Cardiac muscle cell (in vitro differentiated cells and primary cell): ENCODE results near the gene GABBR2. TPM values are rescaled to one million over a fixed set of nuclear protein-coding genes. Genes with fewer than 3 reads are reported as not detected.
"Not testable (repeated sequence)": the region's sequence is repeated elsewhere in the genome, so short reads cannot be mapped to it uniquely, and the experiment has no call there.

Experiments used
- DNase-seq, 2 donors: peaks; one replicate each; pipeline versions ENCODE4 v3.0.0 to v3.0.0-alpha.2; 2010 to 2017; ENCODE audit warnings: low read depth in 1 of 2, low spot score in 1 of 2
- H3K27ac ChIP-seq: fragments of 200-600 bp; sonication (generic); 2 replicates; pipeline ENCODE4 v1.5.1; 2016
- H3K27me3 ChIP-seq: fragments of 200-600 bp; sonication (generic); 2 replicates; pipeline ENCODE4 v1.6.0; 2016; ENCODE audit warnings: control low read depth
- H3K36me3 ChIP-seq: fragments of 200-600 bp; sonication (generic); 2 replicates; pipeline ENCODE4 v1.5.1; 2016; ENCODE audit warnings: control low read depth
- H3K4me1 ChIP-seq: fragments of 200-600 bp; sonication (generic); 2 replicates; pipeline ENCODE4 v1.8.1; 2017; ENCODE audit warnings: low read depth, mild to moderate bottlenecking, mixed run types
- H3K4me3 ChIP-seq: fragments of 200-600 bp; sonication (generic); 2 replicates; pipeline ENCODE4 v1.5.1; 2016; ENCODE audit warnings: mild to moderate bottlenecking
- H3K9me3 ChIP-seq: fragments of 200-600 bp; sonication (generic); 2 replicates; pipeline ENCODE4 v1.5.1; 2017; ENCODE audit warnings: low read depth, mild to moderate bottlenecking, control low read depth
- CTCF ChIP-seq: IDR thresholded peaks from 2 replicates; pipeline ENCODE4 v1.5.1; 2012; ENCODE audit warnings: low read depth, mild to moderate bottlenecking, low read length
- polyA plus RNA-seq: library from polyadenylated mRNA; unstranded; fragments of >200 nt; fragmentation: Nextera tagmentation; extraction: Ambion mirVana; gene quantifications from 2 replicates; pipeline ENCODE4 v1.2.1, GENCODE V29; 2016
- total RNA-seq: library from RNA; depleted of rRNA; stranded (reverse); fragments of >200 nt; gene quantifications from 2 replicates; pipeline ENCODE4 v1.2.3, GENCODE V29; 2016

Gene GABBR2
- total and polyA plus RNA-seq, 2 experiments from 2014 or later, result 0.06 TPM; not detected in 1

GRCh38 chr9:98289614-98290201 is 419.0 kb downstream of the GABBR2 start:
- DNase-seq, result no peak
- H3K27me3 ChIP-seq, result no peaks in the 10 kb centered on the region
- TF ChIP-seq CTCF, result no peak
- H3K36me3 ChIP-seq, result no peaks in the 10 kb centered on the region
- no peaks in the 10 kb centered on the region for H3K9me3 ChIP-seq
- H3K27ac ChIP-seq, result no peak overlapping the region
- H3K4me3 ChIP-seq, result no peak overlapping the region
- no peaks in the 10 kb centered on the region for H3K4me1 ChIP-seq

GRCh38 chr9:98288881-98289280 is 419.9 kb downstream of the GABBR2 start:
- no peaks in the 10 kb centered on the region for H3K9me3 ChIP-seq

GRCh38 chr9:98287384-98287783 is 421.4 kb downstream of the GABBR2 start:
- Histone ChIP-seq H3K9me3 (no peaks in the 10 kb centered on the region), H3K4me3 (no peak overlapping the region), H3K27ac (no peak overlapping the region), H3K27me3 (no peaks in the 10 kb centered on the region), H3K4me1 (no peaks in the 10 kb centered on the region), H3K36me3 (no peaks in the 10 kb centered on the region)
- TF ChIP-seq CTCF, result no peak
- DNase-seq, result no peak

More at GRCh38 chr9:98288881-98289280, 419.9 kb downstream of the GABBR2 start:
- no peaks in the 10 kb centered on the region for H3K27me3 ChIP-seq
- no peak overlapping the region for H3K27ac ChIP-seq
- no peaks in the 10 kb centered on the region for H3K4me1 ChIP-seq
- TF ChIP-seq CTCF, result no peak
- H3K36me3 ChIP-seq, result no peaks in the 10 kb centered on the region
- H3K4me3 ChIP-seq, result no peak overlapping the region
- no peak for DNase-seq

- DNase-seq, result no peak
- H3K4me1 ChIP-seq, result no peaks in the 10 kb centered on the region
- no peaks in the 10 kb centered on the region for H3K9me3 ChIP-seq
- H3K27ac ChIP-seq, result no peak overlapping the region
- no peaks in the 10 kb centered on the region for H3K27me3 ChIP-seq
- H3K36me3 ChIP-seq, result no peaks in the 10 kb centered on the region
- no peak overlapping the region for H3K4me3 ChIP-seq
- TF ChIP-seq CTCF, result no peak
Measured at GRCh38 chr9:98285446-98285845, 423.3 kb downstream of the GABBR2 start.

GRCh38 chr9:98284754-98285153 is 424.0 kb downstream of the GABBR2 start:
- no peak overlapping the region for H3K4me3 ChIP-seq
- DNase-seq, result peak in 1 of 2 donors; percentile 25

GRCh38 chr9:98283143-98283542 is 425.6 kb downstream of the GABBR2 start:
- not testable (repeated sequence) for H3K36me3 ChIP-seq, H3K27me3 ChIP-seq, H3K4me3 ChIP-seq, DNase-seq, H3K9me3 ChIP-seq, H3K4me1 ChIP-seq, H3K27ac ChIP-seq

More at GRCh38 chr9:98284754-98285153, 424.0 kb downstream of the GABBR2 start:
- Histone ChIP-seq H3K27ac (no peak overlapping the region), H3K36me3 (no peaks in the 10 kb centered on the region), H3K4me1 (no peaks in the 10 kb centered on the region), H3K9me3 (no peaks in the 10 kb centered on the region), H3K27me3 (no peaks in the 10 kb centered on the region)
- no peak for TF ChIP-seq CTCF
